ENCODE results near the gene IPO4. TPM values are rescaled to one million over a fixed set of nuclear protein-coding genes. Genes with fewer than 3 reads are reported as not detected.

Gene IPO4
- total RNA-seq, 2 experiments from 2014 or later: 36.6 to 37.9 TPM

DNA sequence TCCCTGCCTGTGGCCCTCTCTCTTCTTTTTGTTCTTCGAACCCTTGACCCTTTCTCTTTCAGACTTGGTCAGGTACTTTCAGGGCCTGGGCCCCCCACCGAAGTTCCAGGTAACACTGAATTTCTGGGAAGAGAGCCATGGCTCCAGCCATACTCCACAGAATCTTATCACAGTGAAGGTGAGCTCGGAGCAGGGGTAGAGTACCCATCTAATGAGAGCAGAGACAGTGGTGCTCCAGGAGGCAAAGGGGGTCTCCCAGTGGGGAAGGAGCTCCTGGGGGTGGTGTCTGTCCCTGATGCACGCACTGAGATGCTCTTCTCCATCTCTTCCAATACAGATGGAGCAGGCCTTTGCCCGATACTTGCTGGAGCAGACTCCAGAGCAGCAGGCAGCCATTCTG, 22.8 kb downstream of the IPO4 start:
- POLR2A ChIA-PET: interaction anchor here (0.8 to 2.6 kb wide), 6 partner anchors 19 to 51 kb away, joined by 3 to 11 read pairs (median 5); partner anchors contain the start of genes DCAF11, EMC9, IPO4 and NRL

DNA sequence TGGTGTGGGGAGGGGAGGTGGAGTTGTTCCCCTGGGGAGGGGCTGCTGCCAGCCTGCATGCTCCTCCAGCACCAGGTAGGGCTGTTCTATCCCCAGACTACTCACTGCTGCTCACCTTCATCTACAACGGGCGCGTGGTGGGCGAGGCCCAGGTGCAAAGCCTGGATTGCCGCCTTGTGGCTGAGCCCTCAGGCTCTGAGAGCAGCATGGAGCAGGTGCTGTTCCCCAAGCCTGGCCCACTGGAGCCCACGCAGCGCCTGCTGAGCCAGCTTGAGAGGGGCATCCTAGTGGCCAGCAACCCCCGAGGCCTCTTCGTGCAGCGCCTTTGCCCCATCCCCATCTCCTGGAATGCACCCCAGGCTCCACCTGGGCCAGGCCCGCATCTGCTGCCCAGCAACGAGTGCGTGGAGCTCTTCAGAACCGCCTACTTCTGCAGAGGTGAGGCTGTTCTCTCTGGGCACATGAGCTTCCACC, 24.1 kb downstream of the IPO4 start:
- no peaks in the 10 kb centered on the region for H3K27me3 Mint-ChIP-seq
- Histone ChIP-seq H3K4me3 (ENCODE audit: low read length) (no peak overlapping the region), H3K27me3 (ENCODE audit: control insufficient read depth in 1 of 2, insufficient read depth in 2 of 2, low read length in 2 of 2) (no peaks in the 10 kb centered on the region), H3K4me1 (ENCODE audit: insufficient read depth, low read length) (peaks cover 52% of the 10 kb centered on the region), H3K36me3 (ENCODE audit: insufficient read depth, low read length) (peaks cover 73% of the 10 kb centered on the region), H3K27ac (ENCODE audit: low read depth in 1 of 2, low read length in 2 of 2) (no peak overlapping the region), H3K9me3 (ENCODE audit: control insufficient read depth in 1 of 2, insufficient read depth in 1 of 2, low read length in 2 of 2) (no peaks in the 10 kb centered on the region)
- H3K4me1 Mint-ChIP-seq (ENCODE audit: low read depth): peaks cover 70% of the 10 kb centered on the region
- POLR2A ChIA-PET: interaction anchor here (0.9 to 2.6 kb wide), 7 partner anchors 18 to 56 kb away, joined by 3 to 11 read pairs (median 5); partner anchors contain the start of genes DCAF11, EMC9, IPO4 and NRL
- H3K27ac Mint-ChIP-seq: peak overlapping the region; percentile 98
- no peak for ATAC-seq (ENCODE audit: poor library complexity)
- peak overlapping the region; percentile 95 for H3K4me3 Mint-ChIP-seq
- intact Hi-C loops (cut with DNase I, micrococcal nuclease): loop anchor here in 1 of 2 experiments (2.0 to 5.0 kb wide), 2 partner anchors 22 to 152 kb away; no protein-coding TSS in a partner anchor
- DNase-seq: no peak
- TF ChIP-seq, protein P1, sequence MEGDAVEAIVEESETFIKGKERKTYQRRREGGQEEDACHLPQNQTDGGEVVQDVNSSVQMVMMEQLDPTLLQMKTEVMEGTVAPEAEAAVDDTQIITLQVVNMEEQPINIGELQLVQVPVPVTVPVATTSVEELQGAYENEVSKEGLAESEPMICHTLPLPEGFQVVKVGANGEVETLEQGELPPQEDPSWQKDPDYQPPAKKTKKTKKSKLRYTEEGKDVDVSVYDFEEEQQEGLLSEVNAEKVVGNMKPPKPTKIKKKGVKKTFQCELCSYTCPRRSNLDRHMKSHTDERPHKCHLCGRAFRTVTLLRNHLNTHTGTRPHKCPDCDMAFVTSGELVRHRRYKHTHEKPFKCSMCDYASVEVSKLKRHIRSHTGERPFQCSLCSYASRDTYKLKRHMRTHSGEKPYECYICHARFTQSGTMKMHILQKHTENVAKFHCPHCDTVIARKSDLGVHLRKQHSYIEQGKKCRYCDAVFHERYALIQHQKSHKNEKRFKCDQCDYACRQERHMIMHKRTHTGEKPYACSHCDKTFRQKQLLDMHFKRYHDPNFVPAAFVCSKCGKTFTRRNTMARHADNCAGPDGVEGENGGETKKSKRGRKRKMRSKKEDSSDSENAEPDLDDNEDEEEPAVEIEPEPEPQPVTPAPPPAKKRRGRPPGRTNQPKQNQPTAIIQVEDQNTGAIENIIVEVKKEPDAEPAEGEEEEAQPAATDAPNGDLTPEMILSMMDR (IDR thresholded peaks at IDR 0.05): no peak
- peaks cover 89% of the 10 kb centered on the region for H3K36me3 Mint-ChIP-seq (ENCODE audit: low read depth)
- H3K9me3 Mint-ChIP-seq: no peaks in the 10 kb centered on the region
- CTCF ChIA-PET: no interaction called here

More for the DNA sequence above, 22.8 kb downstream of the IPO4 start:
- no peaks in the 10 kb centered on the region for H3K27me3 ChIP-seq (ENCODE audit: control insufficient read depth in 1 of 2, insufficient read depth in 2 of 2, low read length in 2 of 2)
- ATAC-seq (ENCODE audit: poor library complexity) (no peak), DNase-seq (no peak)
- H3K27me3 Mint-ChIP-seq: no peaks in the 10 kb centered on the region
- no peak overlapping the region for H3K4me3 ChIP-seq (ENCODE audit: low read length)
- intact Hi-C loops (cut with DNase I, micrococcal nuclease): loop anchor here in 1 of 2 experiments (2.0 kb wide), 1 partner anchor 21 kb away; no protein-coding TSS in a partner anchor
- H3K4me3 Mint-ChIP-seq: peak overlapping the region; percentile 95
- H3K36me3 ChIP-seq (ENCODE audit: insufficient read depth, low read length): peaks cover 65% of the 10 kb centered on the region
- H3K27ac ChIP-seq (ENCODE audit: low read depth in 1 of 2, low read length in 2 of 2): no peak overlapping the region
- H3K9me3 ChIP-seq (ENCODE audit: control insufficient read depth in 1 of 2, insufficient read depth in 1 of 2, low read length in 2 of 2): no peaks in the 10 kb centered on the region
- TF ChIP-seq, protein P1 (IDR thresholded peaks at IDR 0.05): no peak
- H3K27ac Mint-ChIP-seq: peak overlapping the region; percentile 76
- H3K4me1 ChIP-seq (ENCODE audit: insufficient read depth, low read length): peaks cover 45% of the 10 kb centered on the region
- CTCF ChIA-PET: no interaction called here
- H3K9me3 Mint-ChIP-seq: no peaks in the 10 kb centered on the region
- H3K4me1 Mint-ChIP-seq (ENCODE audit: low read depth): peaks cover 64% of the 10 kb centered on the region
- H3K36me3 Mint-ChIP-seq (ENCODE audit: low read depth): peaks cover 80% of the 10 kb centered on the region

DNA sequence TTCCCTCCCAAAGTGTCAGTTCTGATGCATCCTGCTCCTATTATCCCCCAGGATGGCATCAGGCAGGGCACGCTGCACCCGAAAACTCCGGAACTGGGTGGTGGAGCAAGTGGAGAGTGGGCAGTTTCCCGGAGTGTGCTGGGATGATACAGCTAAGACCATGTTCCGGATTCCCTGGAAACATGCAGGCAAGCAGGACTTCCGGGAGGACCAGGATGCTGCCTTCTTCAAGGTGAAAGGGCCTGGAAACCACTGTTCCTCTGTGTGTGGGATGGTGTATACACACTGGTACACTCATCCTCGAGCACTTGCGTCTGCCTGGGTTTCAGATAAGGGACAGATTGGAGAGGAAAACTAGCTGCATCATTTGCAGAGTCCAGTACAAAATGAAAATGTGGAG, 26.5 kb downstream of the IPO4 start:
- H3K27ac ChIP-seq (ENCODE audit: low read depth in 1 of 2, low read length in 2 of 2): peak overlapping the region; percentile 97 to 98
- Mint-ChIP-seq H3K4me3 (peak overlapping the region; percentile 95), H3K27me3 (no peaks in the 10 kb centered on the region), H3K36me3 (ENCODE audit: low read depth) (peaks cover 90% of the 10 kb centered on the region), H3K27ac (peak overlapping the region; percentile 98), H3K4me1 (ENCODE audit: low read depth) (peaks cover 57% of the 10 kb centered on the region), H3K9me3 (no peaks in the 10 kb centered on the region)
- no peaks in the 10 kb centered on the region for H3K9me3 ChIP-seq (ENCODE audit: control insufficient read depth in 1 of 2, insufficient read depth in 1 of 2, low read length in 2 of 2)
- no peak for DNase-seq
- ChIA-PET POLR2A (interaction anchor here (1.0 to 5.0 kb wide), 27 partner anchors 9 to 269 kb away, joined by 3 to 154 read pairs (median 14); partner anchors contain the start of genes CHMP4A, CIDEB, DCAF11 and EMC9), CTCF (interaction anchor here (1.1 to 3.1 kb wide), 10 partner anchors 9 to 55 kb away, joined by 3 to 33 read pairs (median 16); partner anchors contain the start of genes CHMP4A, DCAF11, IPO4 and NRL)
- TF ChIP-seq, protein P1 (IDR thresholded peaks at IDR 0.05): no peak
- intact Hi-C loops (cut with DNase I, micrococcal nuclease): loop anchor here in 1 of 2 experiments (5.0 kb wide), 1 partner anchor 150 kb away; no protein-coding TSS in a partner anchor
- H3K4me1 ChIP-seq (ENCODE audit: insufficient read depth, low read length): peaks cover 52% of the 10 kb centered on the region
- H3K4me3 ChIP-seq (ENCODE audit: low read length): peak overlapping the region; percentile 95
- ATAC-seq (ENCODE audit: poor library complexity): no peak
- no peaks in the 10 kb centered on the region for H3K27me3 ChIP-seq (ENCODE audit: control insufficient read depth in 1 of 2, insufficient read depth in 2 of 2, low read length in 2 of 2)
- H3K36me3 ChIP-seq (ENCODE audit: insufficient read depth, low read length): peaks cover 76% of the 10 kb centered on the region
